Progenitor cell of endocrine pancreas (in vitro differentiated cells): Measurements from ENCODE around the gene TEKT2. TPM values are rescaled to one million over a fixed set of nuclear protein-coding genes. Genes with fewer than 3 reads are reported as not detected.

Experiments used
- DNase-seq: peaks from one replicate; pipeline ENCODE4 v3.0.0; 2021; ENCODE audit warnings: low spot score; ENCODE audit not compliant: unreplicated experiment
- H3K27ac Mint-ChIP-seq: 2 replicates; pipeline ENCODE4 v1.8.0; 2021; ENCODE audit warnings: mild to moderate bottlenecking, moderate library complexity, mixed read lengths
- H3K27me3 Mint-ChIP-seq: 2 replicates; pipeline ENCODE4 v1.8.0; 2021; ENCODE audit warnings: mixed read lengths
- H3K36me3 Mint-ChIP-seq: 2 replicates; pipeline ENCODE4 v1.8.0; 2022; ENCODE audit warnings: mixed read lengths; ENCODE audit not compliant: insufficient read depth
- H3K4me1 Mint-ChIP-seq: 2 replicates; pipeline ENCODE4 v1.8.0; 2021; ENCODE audit warnings: low read depth, mixed read lengths
- H3K4me3 Mint-ChIP-seq: 2 replicates; pipeline ENCODE4 v1.8.0; 2021; ENCODE audit warnings: low read depth, mild to moderate bottlenecking, moderate library complexity, mixed read lengths
- H3K9me3 Mint-ChIP-seq: 2 replicates; pipeline ENCODE4 v1.8.0; 2021; ENCODE audit warnings: low read depth, mixed read lengths
- CTCF ChIP-seq: fragments of 200-600 bp; sonication (generic); IDR thresholded peaks from one replicate; pipeline ENCODE4 v1.5.0; 2021; ENCODE audit warnings: antibody characterized with exemption, mild to moderate bottlenecking; ENCODE audit not compliant: unreplicated experiment
- total RNA-seq: library from RNA; stranded (reverse); gene quantifications from 2 replicates; pipeline ENCODE4 v1.2.1, GENCODE V29; 2021

TEKT2 gene
- total RNA-seq, 1 donor from 2014 or later, result 20.2 TPM

DNA sequence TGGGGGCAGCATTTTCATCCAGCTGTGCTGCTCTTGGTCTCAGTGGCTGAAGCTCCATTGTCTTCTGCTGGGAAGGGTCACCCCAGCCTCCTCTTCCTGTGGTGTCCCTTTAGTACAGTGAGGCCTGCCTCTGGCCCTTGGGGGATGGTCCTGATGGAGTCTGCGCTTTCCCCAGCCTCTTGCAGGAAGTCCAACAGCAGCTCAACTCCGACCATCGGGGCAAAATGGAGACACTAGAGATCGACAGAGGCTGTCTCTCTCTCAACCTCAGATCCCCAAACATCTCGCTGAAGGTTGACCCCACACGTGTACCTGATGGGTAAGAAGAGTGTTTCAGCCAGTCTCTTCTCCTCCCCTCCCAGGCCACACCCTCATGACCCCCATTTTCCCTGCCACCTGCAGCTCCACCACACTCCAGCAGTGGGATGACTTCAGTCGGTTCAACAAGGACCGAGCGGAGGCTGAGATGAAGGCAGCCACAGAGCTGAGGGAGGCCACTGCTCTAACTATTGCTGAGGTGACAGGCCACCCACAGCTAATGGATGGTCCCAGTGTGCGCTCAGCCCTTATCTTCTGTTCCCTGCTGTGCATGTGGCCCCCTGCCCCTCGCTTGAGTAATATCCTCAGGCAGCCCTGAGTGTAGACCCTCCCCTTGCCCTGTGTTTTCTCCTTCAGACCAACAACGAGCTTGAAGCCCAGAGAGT is 2.8 kb downstream of the TEKT2 start:
- H3K27ac Mint-ChIP-seq, result no peak overlapping the region
- no peaks in the 10 kb centered on the region for H3K36me3 Mint-ChIP-seq
- H3K4me1 Mint-ChIP-seq, result peaks cover 16% of the 10 kb centered on the region
- H3K27me3 Mint-ChIP-seq, result no peaks in the 10 kb centered on the region
- H3K4me3 Mint-ChIP-seq, result peak overlapping the region; percentile 40
- no peak for TF ChIP-seq CTCF
- H3K9me3 Mint-ChIP-seq, result no peaks in the 10 kb centered on the region
- no peak for DNase-seq

DNA sequence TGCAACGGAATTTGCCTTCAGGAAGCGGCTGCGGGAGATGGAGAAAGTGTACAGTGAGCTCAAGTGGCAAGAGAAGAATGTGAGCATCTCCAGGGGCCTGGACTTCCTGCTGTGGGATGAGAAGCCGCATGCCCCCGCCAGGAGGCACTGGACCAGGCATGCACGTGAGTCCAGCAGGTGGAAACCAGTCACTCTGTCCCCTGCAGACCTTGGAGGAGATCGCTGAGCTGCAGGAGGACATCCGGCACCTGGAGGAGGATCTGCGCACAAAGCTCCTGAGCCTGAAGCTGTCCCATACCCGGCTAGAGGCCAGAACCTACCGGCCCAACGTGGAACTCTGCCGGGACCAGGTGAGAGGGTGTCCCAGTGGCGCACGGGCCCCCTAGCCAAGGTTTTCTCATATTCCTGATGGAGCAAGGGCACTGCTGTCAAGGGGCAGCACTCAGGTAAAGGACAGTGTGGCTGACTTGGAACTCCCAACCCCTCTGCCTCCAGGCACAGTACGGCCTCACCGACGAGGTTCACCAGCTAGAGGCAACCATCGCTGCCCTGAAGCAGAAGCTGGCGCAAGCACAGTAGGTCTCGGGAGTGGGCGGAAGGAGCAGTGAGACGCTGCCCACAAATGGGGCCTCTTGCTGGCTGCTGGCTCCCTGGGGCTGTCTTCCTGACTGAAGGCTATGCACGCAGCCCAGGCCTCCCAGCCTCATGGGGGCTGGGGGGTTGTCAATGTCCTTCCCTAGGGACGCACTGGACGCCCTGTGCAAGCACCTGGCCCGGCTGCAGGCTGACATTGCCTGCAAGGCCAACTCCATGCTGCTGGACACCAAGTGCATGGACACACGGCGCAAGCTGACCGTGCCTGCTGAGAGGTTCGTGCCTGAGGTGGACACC is 3.6 kb downstream of the TEKT2 start:
- DNase-seq, result no peak
- no peak for TF ChIP-seq CTCF
- Mint-ChIP-seq H3K4me1 (peaks cover 16% of the 10 kb centered on the region), H3K27me3 (no peaks in the 10 kb centered on the region), H3K36me3 (no peaks in the 10 kb centered on the region), H3K9me3 (no peaks in the 10 kb centered on the region), H3K27ac (no peak overlapping the region), H3K4me3 (peak overlapping the region; percentile 40)

DNA sequence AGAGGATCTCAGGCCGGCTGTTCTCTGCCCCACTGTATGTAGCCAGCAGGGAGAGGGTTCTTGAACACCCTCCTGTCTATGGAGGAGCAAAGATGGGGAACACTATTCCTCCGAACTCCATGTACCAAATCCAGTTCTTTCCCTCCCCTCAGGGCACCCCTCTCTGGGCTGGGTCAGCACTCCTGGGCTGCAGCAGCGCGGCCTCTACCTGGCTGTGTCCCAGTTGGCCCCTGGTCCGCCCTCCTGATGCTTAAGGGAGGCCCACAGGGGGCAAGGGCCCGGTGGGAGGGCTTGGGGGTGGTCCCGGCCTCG is 4.3 kb downstream of the TEKT2 start:
- no peak overlapping the region for H3K4me3 Mint-ChIP-seq
- no peaks in the 10 kb centered on the region for H3K36me3 Mint-ChIP-seq
- H3K4me1 Mint-ChIP-seq, result peaks cover 16% of the 10 kb centered on the region
- H3K9me3 Mint-ChIP-seq, result no peaks in the 10 kb centered on the region
- no peak for TF ChIP-seq CTCF
- no peak overlapping the region for H3K27ac Mint-ChIP-seq
- no peak for DNase-seq
- no peaks in the 10 kb centered on the region for H3K27me3 Mint-ChIP-seq

GRCh38 chr1:36088577-36089392 is 4.9 kb downstream of the TEKT2 start, which contains the start of gene ADPRS:
Gene ADPRS, plus strand, starts transcription at chr1:36088892. Its CDS starts 13 bp downstream, at chr1:36088905.
- peak; percentile 79 for DNase-seq
- TF ChIP-seq CTCF, result peak; percentile 100
- H3K4me3 Mint-ChIP-seq, result peak within 1 kb of the TSS; percentile 89
- no peaks in the 10 kb centered on the region for H3K27me3 Mint-ChIP-seq
- peak within 1 kb of the TSS; percentile 93 for H3K27ac Mint-ChIP-seq
- H3K36me3 Mint-ChIP-seq, result peaks cover 1% of the 10 kb centered on the region
- H3K9me3 Mint-ChIP-seq, result no peaks in the 10 kb centered on the region
- H3K4me1 Mint-ChIP-seq, result peaks cover 16% of the 10 kb centered on the region
